HG03342 (cell line): ENCODE data around the gene TTC23.
A peak's percentile ranks its signal among the peaks of the same experiment; 100 is the strongest.

Experiments used
- ATAC-seq: cut with Tn5 transposase; IDR thresholded peaks from one replicate; pipeline ENCODE4 v1.9.1; 2021; ENCODE audit warnings: mild to moderate bottlenecking, moderate library complexity; ENCODE audit not compliant: unreplicated experiment

TTC23 gene

GRCh38 chr15:99140590-99140989, 108.8 kb downstream of the TTC23 start:
- no peak for ATAC-seq

- ATAC-seq: no peak
These were observed 110.1 kb downstream of the TTC23 start for GRCh38 chr15:99139276-99139675.

GRCh38 chr15:99138491-99138982, 110.8 kb downstream of the TTC23 start:
- no peak for ATAC-seq

- ATAC-seq: no peak
These were observed 111.5 kb downstream of the TTC23 start for GRCh38 chr15:99137877-99138276.

- ATAC-seq: no peak
These were observed 112.3 kb downstream of the TTC23 start for GRCh38 chr15:99137111-99137546.

- ATAC-seq: peak; percentile 90
These were observed 114.2 kb downstream of the TTC23 start for GRCh38 chr15:99135194-99135593.

- ATAC-seq: no peak
These were observed 115.0 kb downstream of the TTC23 start for GRCh38 chr15:99134317-99134821.

- ATAC-seq: no peak
These were observed 116.6 kb downstream of the TTC23 start for GRCh38 chr15:99132634-99133287.

- ATAC-seq: no peak
These were observed 117.3 kb downstream of the TTC23 start for GRCh38 chr15:99132122-99132521.

- ATAC-seq: no peak
These were observed 117.8 kb downstream of the TTC23 start for GRCh38 chr15:99131441-99132023.

- ATAC-seq: no peak
These were observed 118.5 kb downstream of the TTC23 start for GRCh38 chr15:99130765-99131440.

- ATAC-seq: no peak
These were observed 119.1 kb downstream of the TTC23 start for GRCh38 chr15:99130314-99130713.

- ATAC-seq: peak; percentile 60
These were observed 119.7 kb downstream of the TTC23 start for GRCh38 chr15:99129644-99130043.

- ATAC-seq: no peak
These were observed 121.0 kb downstream of the TTC23 start for GRCh38 chr15:99128411-99128810.

- no peak for ATAC-seq
These were observed 121.6 kb downstream of the TTC23 start for GRCh38 chr15:99127773-99128172.

GRCh38 chr15:99126930-99127329, 122.5 kb downstream of the TTC23 start:
- no peak for ATAC-seq

- no peak for ATAC-seq
These were observed 123.2 kb downstream of the TTC23 start for GRCh38 chr15:99126131-99126588.

GRCh38 chr15:99125061-99125891, 124.1 kb downstream of the TTC23 start:
- ATAC-seq: no peak

- ATAC-seq: no peak
These were observed 124.7 kb downstream of the TTC23 start for GRCh38 chr15:99124641-99125040.

GRCh38 chr15:99123713-99124451, 125.5 kb downstream of the TTC23 start:
- ATAC-seq: no peak
